Thyroid gland (tissue), 4 donors: ENCODE data around the gene CFL2.

Source experiments
- CTCF ChIP-seq, 6 experiments: fragments of 200-600 bp in 3 of 6; fragments of 450-650 bp in 3 of 6; sonication (generic) in 3 of 6; IDR thresholded peaks; one replicate each; pipeline ENCODE4 v1.5.1; 2016 to 2019; ENCODE audit warnings: antibody characterized with exemption in 6 of 6, mild to moderate bottlenecking in 2 of 6, inconsistent platforms in 1 of 6, moderate library complexity in 1 of 6
- POLR2A ChIP-seq, 2 donors: fragments of 450-650 bp; IDR thresholded peaks; one replicate each; pipeline ENCODE4 v1.6.1; 2017; ENCODE audit warnings: antibody characterized with exemption in 2 of 2, mild to moderate bottlenecking in 2 of 2, moderate library complexity in 1 of 2

GRCh38 chr14:34718750-34719304, 4.4 kb upstream of the CFL2 start:
- no peak for TF ChIP-seq CTCF (IDR thresholded peaks at IDR 0.05)
- TF ChIP-seq POLR2A (IDR thresholded peaks at IDR 0.05) = no peak
